ENCODE results near the gene MB.

Gene MB

DNA sequence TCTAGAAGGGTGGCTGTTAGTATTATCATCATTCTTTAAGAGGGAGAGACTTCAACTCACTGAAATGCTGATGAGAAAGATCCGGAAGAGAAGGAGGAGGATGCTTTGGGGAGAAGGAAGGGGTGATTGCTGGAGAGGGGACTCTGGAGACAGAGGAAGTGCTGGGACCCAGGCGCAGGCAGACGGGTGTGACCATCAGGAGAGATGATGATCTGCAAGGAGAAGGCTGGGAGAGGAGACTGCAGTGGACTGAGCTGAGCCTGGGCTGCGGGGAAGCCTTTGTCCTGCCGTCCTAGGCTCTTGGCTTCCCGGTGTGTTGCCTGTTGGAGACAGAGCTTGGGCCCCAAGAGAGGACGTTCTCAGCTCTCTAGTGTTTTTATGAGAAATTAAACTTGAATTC, 53.9 kb downstream of the MB start:
- DNase-seq (ENCODE audit: low spot score) = no peak
- no peak for TF ChIP-seq CTCF (IDR thresholded peaks at IDR 0.05; ENCODE audit: extremely low read depth, missing control alignments)

GRCh38 chr22:35561796-35562526, 55.2 kb downstream of the MB start:
- no peak for TF ChIP-seq CTCF (IDR thresholded peaks at IDR 0.05; ENCODE audit: extremely low read depth, missing control alignments)
- no peak for DNase-seq (ENCODE audit: low spot score)

GRCh38 chr22:35560824-35561223, 56.3 kb downstream of the MB start:
- DNase-seq (ENCODE audit: low spot score) = no peak
- TF ChIP-seq CTCF (IDR thresholded peaks at IDR 0.05; ENCODE audit: extremely low read depth, missing control alignments) = no peak

GRCh38 chr22:35560366-35560765, 56.8 kb downstream of the MB start:
- no peak for TF ChIP-seq CTCF (IDR thresholded peaks at IDR 0.05; ENCODE audit: extremely low read depth, missing control alignments)
- no peak for DNase-seq (ENCODE audit: low spot score)

DNA sequence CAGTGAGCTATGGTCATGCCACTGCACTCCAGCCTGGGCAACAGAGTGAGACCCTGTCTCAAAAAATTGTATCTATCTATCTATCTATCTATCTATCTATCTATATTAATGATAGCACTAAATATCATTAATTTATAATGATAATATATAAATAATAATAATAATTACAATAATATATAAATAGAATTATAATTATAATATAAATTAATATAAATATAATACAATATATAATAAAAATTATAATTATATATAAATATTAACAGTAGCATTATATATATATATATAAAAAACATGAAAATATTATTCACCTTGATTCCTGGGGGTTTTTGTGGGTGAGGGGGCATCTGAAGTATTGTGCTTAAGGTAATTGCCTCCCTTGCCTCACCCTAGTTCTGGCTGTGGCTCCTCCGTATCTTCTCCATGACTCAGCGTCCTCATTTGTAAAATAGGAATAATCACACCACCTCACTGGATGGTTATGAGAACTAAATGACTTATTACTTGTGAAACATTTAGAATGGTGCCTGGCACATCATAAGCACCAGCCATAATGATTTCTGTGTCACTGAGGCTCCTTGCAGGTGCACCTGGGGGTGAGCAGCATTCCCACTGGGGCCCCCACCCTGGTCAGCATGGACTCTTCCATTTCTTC, 57.6 kb downstream of the MB start:
- DNase-seq (ENCODE audit: low spot score) = no peak
- no peak for TF ChIP-seq CTCF (IDR thresholded peaks at IDR 0.05; ENCODE audit: extremely low read depth, missing control alignments)

- TF ChIP-seq CTCF (IDR thresholded peaks at IDR 0.05; ENCODE audit: extremely low read depth, missing control alignments) = no peak
- DNase-seq (ENCODE audit: low spot score) = no peak
Observed at GRCh38 chr22:35558719-35559118, 58.4 kb downstream of the MB start.

- no peak for TF ChIP-seq CTCF (IDR thresholded peaks at IDR 0.05; ENCODE audit: extremely low read depth, missing control alignments)
- DNase-seq (ENCODE audit: low spot score) = no peak
Observed at GRCh38 chr22:35558031-35558430, 59.1 kb downstream of the MB start.
